Left lobe of liver (tissue), 1 donor: Measurements from ENCODE around the gene ANKRD35. TPM values are rescaled to one million over a fixed set of nuclear protein-coding genes. Genes with fewer than 3 reads are reported as not detected.

Experiments
- total RNA-seq: library from RNA; stranded (reverse); gene quantifications from one replicate; pipeline ENCODE4 v1.2.1, GENCODE V29; 2021
- donor health status: DM: no; HTN: yes; CAD: no.

Gene ANKRD35
- total RNA-seq, 1 donor from 2014 or later = 2.4 TPM

Other genes starting within 250 kb of the ANKRD35 start
- 76.0 TPM for gene PDZK1, start 178.5 kb downstream of the ANKRD35 start, total RNA-seq
- not detected for gene CD160, start 166.4 kb downstream of the ANKRD35 start, total RNA-seq
- gene RNF115, start 61.8 kb downstream of the ANKRD35 start, total RNA-seq = 4.9 TPM
- gene POLR3C, start 61.7 kb downstream of the ANKRD35 start, total RNA-seq = 7.4 TPM
- gene NUDT17, start 40.2 kb downstream of the ANKRD35 start, total RNA-seq = 0.63 TPM
- 6.2 TPM for gene PIAS3, start 26.8 kb downstream of the ANKRD35 start, total RNA-seq
- 1.5 TPM for gene ITGA10, start 24.2 kb upstream of the ANKRD35 start, total RNA-seq
- gene PEX11B, start 32.9 kb upstream of the ANKRD35 start, total RNA-seq = 16.1 TPM
- 45.0 TPM for gene RBM8A, start 41.6 kb upstream of the ANKRD35 start, total RNA-seq
- 11.4 TPM for gene LIX1L, start 72.2 kb upstream of the ANKRD35 start, total RNA-seq
- 0.65 TPM for gene ANKRD34A, start 78.7 kb upstream of the ANKRD35 start, total RNA-seq
- 14.2 TPM for gene POLR3GL, start 78.8 kb upstream of the ANKRD35 start, total RNA-seq
- 66.5 TPM for gene TXNIP, start 110.7 kb upstream of the ANKRD35 start, total RNA-seq
- gene HJV, start 135.9 kb upstream of the ANKRD35 start, total RNA-seq = 110 TPM